ENCODE measurements around the gene SEPHS1.
"Not testable (repeated sequence)": the region's sequence is repeated elsewhere in the genome, so short reads cannot be mapped to it uniquely, and the experiment has no call there.

SEPHS1 gene

GRCh38 chr10:13360587-13360986, 12.5 kb upstream of the SEPHS1 start:
- DNase-seq (ENCODE audit: low read depth), result no peak

- DNase-seq (ENCODE audit: low read depth), result no peak
Measured at GRCh38 chr10:13356392-13356791, 8.3 kb upstream of the SEPHS1 start.

GRCh38 chr10:13354783-13355182, 6.7 kb upstream of the SEPHS1 start:
- no peak for DNase-seq (ENCODE audit: low read depth)

GRCh38 chr10:13352519-13352918, 4.4 kb upstream of the SEPHS1 start:
- no peak for DNase-seq (ENCODE audit: low read depth)

- DNase-seq (ENCODE audit: low read depth), result no peak
Measured at GRCh38 chr10:13351340-13351915, 3.3 kb upstream of the SEPHS1 start.

GRCh38 chr10:13349463-13350274, 1.6 kb upstream of the SEPHS1 start:
- DNase-seq (ENCODE audit: low read depth), result peak; percentile 21

- peak; percentile 65 for DNase-seq (ENCODE audit: low read depth)
Measured at GRCh38 chr10:13347500-13348156, 465 bp downstream of the SEPHS1 start.

GRCh38 chr10:13347043-13347499, 1.0 kb downstream of the SEPHS1 start:
- no peak for DNase-seq (ENCODE audit: low read depth)

GRCh38 chr10:13346283-13347042, 1.6 kb downstream of the SEPHS1 start:
- DNase-seq (ENCODE audit: low read depth), result peak; percentile 61

GRCh38 chr10:13340626-13341376, 7.3 kb downstream of the SEPHS1 start:
- no peak for DNase-seq (ENCODE audit: low read depth)

GRCh38 chr10:13340068-13340467, 8.0 kb downstream of the SEPHS1 start:
- no peak for DNase-seq (ENCODE audit: low read depth)

- peak; percentile 36 for DNase-seq (ENCODE audit: low read depth)
Measured at GRCh38 chr10:13338390-13339110, 9.5 kb downstream of the SEPHS1 start.

GRCh38 chr10:13337827-13338196, 10.3 kb downstream of the SEPHS1 start:
- no peak for DNase-seq (ENCODE audit: low read depth)

- no peak for DNase-seq (ENCODE audit: low read depth)
Measured at GRCh38 chr10:13337128-13337826, 10.8 kb downstream of the SEPHS1 start.

GRCh38 chr10:13335881-13336280, 12.2 kb downstream of the SEPHS1 start:
- no peak for DNase-seq (ENCODE audit: low read depth)

- DNase-seq (ENCODE audit: low read depth), result no peak
Measured at GRCh38 chr10:13334556-13334955, 13.5 kb downstream of the SEPHS1 start.

GRCh38 chr10:13331646-13332045, 16.4 kb downstream of the SEPHS1 start:
- DNase-seq (ENCODE audit: low read depth), result no peak

GRCh38 chr10:13330980-13331379, 17.1 kb downstream of the SEPHS1 start:
- DNase-seq (ENCODE audit: low read depth), result not testable (repeated sequence)

GRCh38 chr10:13329565-13329964, 18.5 kb downstream of the SEPHS1 start:
- no peak for DNase-seq (ENCODE audit: low read depth)

- DNase-seq (ENCODE audit: low read depth), result no peak
Measured at GRCh38 chr10:13328613-13329012, 19.5 kb downstream of the SEPHS1 start.
